H7 (cell line): ENCODE results near the gene CNTNAP2. TPM values are rescaled to one million over a fixed set of nuclear protein-coding genes. Genes with fewer than 3 reads are reported as not detected.

ENCODE experiments used
- DNase-seq: peaks from one replicate; pipeline ENCODE4 v3.0.0; 2012
- H3K27me3 ChIP-seq: 2 replicates; pipeline ENCODE4 v1.6.0; 2011; ENCODE audit warnings: mild to moderate bottlenecking, low read length; ENCODE audit not compliant: control insufficient read depth, insufficient read depth
- H3K36me3 ChIP-seq: replicated peaks from 2 replicates; pipeline ENCODE4 v1.5.1; 2011; ENCODE audit warnings: low read length; ENCODE audit not compliant: control insufficient read depth, insufficient read depth
- H3K4me3 ChIP-seq: 2 replicates; pipeline ENCODE4 v1.5.1; 2011; ENCODE audit warnings: low read depth, mild to moderate bottlenecking, control low read depth, low read length, moderate library complexity; ENCODE audit not compliant: insufficient read depth
- total RNA-seq: library from RNA; depleted of rRNA; stranded (reverse); fragments of >200 nt; shearing (Covaris generic); gene quantifications from 2 replicates; pipeline ENCODE4 v1.2.3, GENCODE V29; 2014

Gene CNTNAP2
- total RNA-seq, 1 experiment from 2014 or later, result 109 TPM

- Histone ChIP-seq H3K4me3 (no peak overlapping the region), H3K27me3 (no peaks in the 10 kb centered on the region), H3K36me3 (no peaks in the 10 kb centered on the region)
- no peak for DNase-seq
Observed at GRCh38 chr7:147474862-147475261, 1358.3 kb downstream of the CNTNAP2 start.

GRCh38 chr7:147477526-147477925, 1360.9 kb downstream of the CNTNAP2 start:
- no peak overlapping the region for H3K4me3 ChIP-seq
- DNase-seq, result no peak

GRCh38 chr7:147478796-147479195, 1362.2 kb downstream of the CNTNAP2 start:
- Histone ChIP-seq H3K4me3 (no peak overlapping the region), H3K27me3 (no peaks in the 10 kb centered on the region), H3K36me3 (no peaks in the 10 kb centered on the region)
- no peak for DNase-seq

More at GRCh38 chr7:147477526-147477925, 1360.9 kb downstream of the CNTNAP2 start:
- Histone ChIP-seq H3K36me3 (no peaks in the 10 kb centered on the region), H3K27me3 (no peaks in the 10 kb centered on the region)

GRCh38 chr7:147483634-147484292, 1367.2 kb downstream of the CNTNAP2 start:
- Histone ChIP-seq H3K27me3 (no peaks in the 10 kb centered on the region), H3K4me3 (no peak overlapping the region), H3K36me3 (no peaks in the 10 kb centered on the region)
- DNase-seq, result no peak

- H3K27me3 ChIP-seq, result no peaks in the 10 kb centered on the region
- DNase-seq, result no peak
- H3K36me3 ChIP-seq, result no peaks in the 10 kb centered on the region
- no peak overlapping the region for H3K4me3 ChIP-seq
Observed at GRCh38 chr7:147485660-147486210, 1369.1 kb downstream of the CNTNAP2 start.

GRCh38 chr7:147492606-147493005, 1376.0 kb downstream of the CNTNAP2 start:
- Histone ChIP-seq H3K27me3 (no peaks in the 10 kb centered on the region), H3K36me3 (no peaks in the 10 kb centered on the region), H3K4me3 (no peak overlapping the region)
- no peak for DNase-seq

- no peak overlapping the region for H3K4me3 ChIP-seq
- no peak for DNase-seq
- no peaks in the 10 kb centered on the region for H3K36me3 ChIP-seq
- no peaks in the 10 kb centered on the region for H3K27me3 ChIP-seq
Observed at GRCh38 chr7:147496209-147496608, 1379.6 kb downstream of the CNTNAP2 start.

- Histone ChIP-seq H3K27me3 (no peaks in the 10 kb centered on the region), H3K4me3 (no peak overlapping the region), H3K36me3 (no peaks in the 10 kb centered on the region)
- DNase-seq, result no peak
Observed at GRCh38 chr7:147497246-147497645, 1380.6 kb downstream of the CNTNAP2 start.

- no peaks in the 10 kb centered on the region for H3K27me3 ChIP-seq
- H3K36me3 ChIP-seq, result no peaks in the 10 kb centered on the region
- DNase-seq, result no peak
Observed at GRCh38 chr7:147498081-147498480, 1381.5 kb downstream of the CNTNAP2 start.

GRCh38 chr7:147509035-147509501, 1392.5 kb downstream of the CNTNAP2 start:
- Histone ChIP-seq H3K36me3 (no peaks in the 10 kb centered on the region), H3K4me3 (no peak overlapping the region), H3K27me3 (no peaks in the 10 kb centered on the region)
- no peak for DNase-seq

More at GRCh38 chr7:147498081-147498480, 1381.5 kb downstream of the CNTNAP2 start:
- H3K4me3 ChIP-seq, result no peak overlapping the region

GRCh38 chr7:147509541-147510200, 1393.1 kb downstream of the CNTNAP2 start:
- no peaks in the 10 kb centered on the region for H3K27me3 ChIP-seq
- H3K36me3 ChIP-seq, result no peaks in the 10 kb centered on the region
- no peak overlapping the region for H3K4me3 ChIP-seq
- no peak for DNase-seq

GRCh38 chr7:147510201-147510542, 1393.6 kb downstream of the CNTNAP2 start:
- Histone ChIP-seq H3K4me3 (no peak overlapping the region), H3K27me3 (no peaks in the 10 kb centered on the region), H3K36me3 (no peaks in the 10 kb centered on the region)
- no peak for DNase-seq

GRCh38 chr7:147510923-147511322, 1394.3 kb downstream of the CNTNAP2 start:
- H3K4me3 ChIP-seq, result no peak overlapping the region
- H3K27me3 ChIP-seq, result no peaks in the 10 kb centered on the region
- no peaks in the 10 kb centered on the region for H3K36me3 ChIP-seq
- DNase-seq, result no peak

GRCh38 chr7:147513451-147513850, 1396.8 kb downstream of the CNTNAP2 start:
- DNase-seq, result no peak
- Histone ChIP-seq H3K27me3 (no peaks in the 10 kb centered on the region), H3K4me3 (no peak overlapping the region), H3K36me3 (no peaks in the 10 kb centered on the region)

GRCh38 chr7:147516391-147516790, 1399.8 kb downstream of the CNTNAP2 start:
- Histone ChIP-seq H3K36me3 (no peaks in the 10 kb centered on the region), H3K27me3 (no peaks in the 10 kb centered on the region), H3K4me3 (no peak overlapping the region)
- no peak for DNase-seq
